ENCODE results near the gene ZSCAN5C.
A peak's percentile ranks its signal among the peaks of the same experiment; 100 is the strongest.

The ZSCAN5C gene

DNA sequence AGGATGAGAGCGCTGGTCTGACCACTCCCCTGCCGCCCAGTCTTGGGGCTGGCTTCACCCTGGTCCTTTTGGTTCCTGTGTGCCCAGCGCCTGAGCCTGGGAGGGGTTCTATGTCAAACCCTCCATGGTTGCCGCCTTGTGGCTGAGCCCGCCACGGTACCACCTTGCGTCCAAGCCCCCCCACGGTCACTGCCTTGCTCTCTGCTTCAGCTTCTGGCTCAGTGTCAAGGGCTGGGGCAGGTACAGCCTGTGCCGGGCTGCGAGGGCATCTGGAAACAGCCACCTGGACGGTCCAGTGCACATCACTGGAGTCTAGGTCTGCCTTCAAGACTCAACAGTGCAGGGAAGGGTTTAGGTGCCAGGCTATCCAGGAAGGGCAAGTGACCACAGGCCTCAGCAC, 40.5 kb upstream of the ZSCAN5C start:
- no peak overlapping the region for H3K27ac ChIP-seq (replicated peaks; ENCODE audit: low read length)
- no peak overlapping the region for H4K8ac ChIP-seq (ENCODE audit: low read depth, low read length)
- no peak for DNase-seq (ENCODE audit: low spot score)
- peak overlapping the region; percentile 21 for H2AK5ac ChIP-seq (ENCODE audit: low read depth, low read length)
- no peak overlapping the region for H3K9ac ChIP-seq (ENCODE audit: low read depth, low read length, poor library complexity)
- no peak overlapping the region for H2AFZ ChIP-seq (ENCODE audit: low read length)
- WGBS, 2 donors (ENCODE audit: extremely low coverage in 2 of 2, insufficient read length in 2 of 2, insufficient replicate concordance in 1 of 2): no CpG with 5 or more reads among the region's 11 CpGs
- peaks cover 25 to 34% of the 10 kb centered on the region in 2 donors for H3K36me3 ChIP-seq (replicated peaks in 1 of 2; ENCODE audit: control insufficient read depth in 2 of 2, insufficient read depth in 2 of 2, low read length in 2 of 2)
- H3K23ac ChIP-seq (ENCODE audit: low read depth, low read length, poor library complexity): no peak overlapping the region
- no peaks in the 10 kb centered on the region for H3K4me1 ChIP-seq (ENCODE audit: control insufficient read depth in 2 of 2, insufficient read depth in 1 of 2, low read depth in 1 of 2, low read length in 2 of 2)
- no peak overlapping the region for H2BK120ac ChIP-seq (ENCODE audit: low read depth, low read length)
- H3K79me1 ChIP-seq (ENCODE audit: low read depth, low read length): no peaks in the 10 kb centered on the region
- no peak overlapping the region for H3K4me2 ChIP-seq (ENCODE audit: insufficient read depth, low read length, poor library complexity, severe bottlenecking)
- no peak overlapping the region for H3K18ac ChIP-seq (ENCODE audit: low read length)
- H2BK15ac ChIP-seq (ENCODE audit: low read length): no peak overlapping the region
- no peak overlapping the region for H3K14ac ChIP-seq (ENCODE audit: low read length)
- no peak overlapping the region for H3K4ac ChIP-seq (ENCODE audit: low read length)
- H3K4me3 ChIP-seq (ENCODE audit: low read length in 2 of 2): no peak overlapping the region
- no peaks in the 10 kb centered on the region for H3K9me3 ChIP-seq (replicated peaks in 1 of 2; ENCODE audit: control insufficient read depth in 2 of 2, insufficient read depth in 1 of 2, low read depth in 1 of 2, low read length in 2 of 2)
- no peaks in the 10 kb centered on the region for H3K27me3 ChIP-seq (ENCODE audit: control insufficient read depth in 3 of 3, insufficient read depth in 3 of 3, low read depth in 1 of 3, low read length in 3 of 3)
- no peak overlapping the region for H2BK5ac ChIP-seq (ENCODE audit: low read length)
- H2BK12ac ChIP-seq (ENCODE audit: low read length): no peak overlapping the region
- H4K91ac ChIP-seq (ENCODE audit: low read depth, low read length, poor library complexity): no peak overlapping the region

- H3K4me1 ChIP-seq (ENCODE audit: control insufficient read depth in 2 of 2, insufficient read depth in 1 of 2, low read depth in 1 of 2, low read length in 2 of 2): no peaks in the 10 kb centered on the region
- H3K14ac ChIP-seq (ENCODE audit: low read length): no peak overlapping the region
- DNase-seq (ENCODE audit: low spot score): no peak
- no peak overlapping the region for H3K4ac ChIP-seq (ENCODE audit: low read length)
- no peak overlapping the region for H3K18ac ChIP-seq (ENCODE audit: low read length)
- H4K8ac ChIP-seq (ENCODE audit: low read depth, low read length): no peak overlapping the region
- no peaks in the 10 kb centered on the region for H3K9me3 ChIP-seq (replicated peaks in 1 of 2; ENCODE audit: control insufficient read depth in 2 of 2, insufficient read depth in 1 of 2, low read depth in 1 of 2, low read length in 2 of 2)
- H2AK5ac ChIP-seq (ENCODE audit: low read depth, low read length): no peak overlapping the region
- WGBS, 2 donors (ENCODE audit: extremely low coverage in 2 of 2, insufficient read length in 2 of 2, insufficient replicate concordance in 1 of 2): no CpG with 5 or more reads among the region's 9 CpGs
- no peak overlapping the region for H2BK120ac ChIP-seq (ENCODE audit: low read depth, low read length)
- H3K4me3 ChIP-seq (ENCODE audit: low read length in 2 of 2): no peak overlapping the region
- no peak overlapping the region for H2AFZ ChIP-seq (ENCODE audit: low read length)
- no peak overlapping the region for H2BK5ac ChIP-seq (ENCODE audit: low read length)
- no peak overlapping the region for H2BK12ac ChIP-seq (ENCODE audit: low read length)
- H4K91ac ChIP-seq (ENCODE audit: low read depth, low read length, poor library complexity): no peak overlapping the region
- H3K36me3 ChIP-seq (replicated peaks in 1 of 2; ENCODE audit: control insufficient read depth in 2 of 2, insufficient read depth in 2 of 2, low read length in 2 of 2): peaks cover 25 to 30% of the 10 kb centered on the region in 2 donors
- H3K27ac ChIP-seq (replicated peaks; ENCODE audit: low read length): no peak overlapping the region
- no peaks in the 10 kb centered on the region for H3K79me1 ChIP-seq (ENCODE audit: low read depth, low read length)
- H3K27me3 ChIP-seq (ENCODE audit: control insufficient read depth in 3 of 3, insufficient read depth in 3 of 3, low read depth in 1 of 3, low read length in 3 of 3): no peaks in the 10 kb centered on the region
- H3K4me2 ChIP-seq (ENCODE audit: insufficient read depth, low read length, poor library complexity, severe bottlenecking): no peak overlapping the region
- no peak overlapping the region for H2BK15ac ChIP-seq (ENCODE audit: low read length)
- no peak overlapping the region for H3K23ac ChIP-seq (ENCODE audit: low read depth, low read length, poor library complexity)
- H3K9ac ChIP-seq (ENCODE audit: low read depth, low read length, poor library complexity): no peak overlapping the region
Measured at GRCh38 chr19:56162258-56162657, 39.8 kb upstream of the ZSCAN5C start.

DNA sequence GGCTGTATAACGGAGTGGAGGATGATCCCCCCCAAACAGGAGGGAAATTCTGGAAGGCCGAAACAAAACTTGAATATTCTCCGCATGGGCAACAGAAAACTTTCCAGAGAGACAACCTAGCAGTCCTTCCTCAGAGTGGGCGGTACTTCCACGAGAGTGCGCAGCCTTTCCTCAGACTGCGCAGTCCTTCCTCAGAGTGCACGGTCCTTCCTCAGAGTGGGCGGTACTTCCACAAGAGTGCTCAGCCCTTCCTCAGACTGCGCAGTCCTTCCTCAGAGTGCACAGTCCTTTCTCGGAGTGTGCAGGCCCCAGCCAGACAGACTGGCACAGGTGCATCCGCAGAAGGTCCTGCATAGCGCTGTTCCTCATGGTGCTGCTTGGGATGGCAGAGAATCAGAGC, 39.0 kb upstream of the ZSCAN5C start:
- H3K27me3 ChIP-seq (ENCODE audit: control insufficient read depth in 3 of 3, insufficient read depth in 3 of 3, low read depth in 1 of 3, low read length in 3 of 3): no peaks in the 10 kb centered on the region
- H2BK120ac ChIP-seq (ENCODE audit: low read depth, low read length): no peak overlapping the region
- no peak overlapping the region for H2BK15ac ChIP-seq (ENCODE audit: low read length)
- no peaks in the 10 kb centered on the region for H3K9me3 ChIP-seq (replicated peaks in 1 of 2; ENCODE audit: control insufficient read depth in 2 of 2, insufficient read depth in 1 of 2, low read depth in 1 of 2, low read length in 2 of 2)
- H4K91ac ChIP-seq (ENCODE audit: low read depth, low read length, poor library complexity): no peak overlapping the region
- H2AK5ac ChIP-seq (ENCODE audit: low read depth, low read length): no peak overlapping the region
- no peak overlapping the region for H3K14ac ChIP-seq (ENCODE audit: low read length)
- no peak overlapping the region for H3K27ac ChIP-seq (replicated peaks; ENCODE audit: low read length)
- no peak overlapping the region for H3K4me2 ChIP-seq (ENCODE audit: insufficient read depth, low read length, poor library complexity, severe bottlenecking)
- H2BK5ac ChIP-seq (ENCODE audit: low read length): no peak overlapping the region
- H3K36me3 ChIP-seq (replicated peaks in 1 of 2; ENCODE audit: control insufficient read depth in 2 of 2, insufficient read depth in 2 of 2, low read length in 2 of 2): peaks cover 23 to 28% of the 10 kb centered on the region in 2 donors
- no peak overlapping the region for H3K4ac ChIP-seq (ENCODE audit: low read length)
- no peak overlapping the region for H3K9ac ChIP-seq (ENCODE audit: low read depth, low read length, poor library complexity)
- no peak overlapping the region for H3K4me3 ChIP-seq (ENCODE audit: low read length in 2 of 2)
- H3K79me1 ChIP-seq (ENCODE audit: low read depth, low read length): no peaks in the 10 kb centered on the region
- H2AFZ ChIP-seq (ENCODE audit: low read length): no peak overlapping the region
- no peak overlapping the region for H3K18ac ChIP-seq (ENCODE audit: low read length)
- no peaks in the 10 kb centered on the region for H3K4me1 ChIP-seq (ENCODE audit: control insufficient read depth in 2 of 2, insufficient read depth in 1 of 2, low read depth in 1 of 2, low read length in 2 of 2)
- DNase-seq (ENCODE audit: low spot score): no peak
- H2BK12ac ChIP-seq (ENCODE audit: low read length): no peak overlapping the region
- WGBS, 2 donors (ENCODE audit: extremely low coverage in 2 of 2, insufficient read length in 2 of 2, insufficient replicate concordance in 1 of 2): no CpG with 5 or more reads among the region's 13 CpGs
- H4K8ac ChIP-seq (ENCODE audit: low read depth, low read length): no peak overlapping the region
- H3K23ac ChIP-seq (ENCODE audit: low read depth, low read length, poor library complexity): no peak overlapping the region

DNA sequence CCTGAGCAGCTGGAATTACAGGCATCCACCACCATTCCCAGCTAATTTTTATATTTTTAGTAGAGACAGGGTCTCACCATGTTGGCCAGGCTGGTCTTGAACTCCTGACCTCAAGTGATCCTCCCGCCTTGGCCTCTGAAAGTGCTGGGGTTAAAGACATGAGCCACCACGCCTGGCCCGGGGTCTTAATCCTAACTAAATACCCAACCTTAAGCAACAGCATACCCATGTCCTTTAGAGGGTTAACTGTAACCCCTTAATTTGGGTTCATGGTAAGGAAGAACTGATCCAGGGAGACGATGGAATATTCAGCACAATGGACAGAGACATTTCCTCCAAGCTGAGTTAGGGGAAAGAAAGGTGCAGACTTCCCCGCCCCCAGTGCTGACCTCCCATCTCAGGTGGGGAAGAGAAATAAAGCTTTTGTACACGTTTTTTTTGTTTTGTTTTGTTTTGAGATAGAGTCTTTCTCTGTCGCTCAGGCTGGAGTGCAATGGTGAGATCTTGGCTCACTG, 35.0 kb upstream of the ZSCAN5C start:
- Histone ChIP-seq H3K79me1 (ENCODE audit: low read depth, low read length) (no peaks in the 10 kb centered on the region), H4K91ac (ENCODE audit: low read depth, low read length, poor library complexity) (no peak overlapping the region), H3K36me3 (replicated peaks in 1 of 2; ENCODE audit: control insufficient read depth in 2 of 2, insufficient read depth in 2 of 2, low read length in 2 of 2) (peaks cover 0 to 4% of the 10 kb centered on the region in 2 donors), H3K9ac (ENCODE audit: low read depth, low read length, poor library complexity) (no peak overlapping the region), H2AFZ (ENCODE audit: low read length) (no peak overlapping the region), H2BK12ac (ENCODE audit: low read length) (no peak overlapping the region), H3K9me3 (replicated peaks in 1 of 2; ENCODE audit: control insufficient read depth in 2 of 2, insufficient read depth in 1 of 2, low read depth in 1 of 2, low read length in 2 of 2) (no peaks in the 10 kb centered on the region), H3K23ac (ENCODE audit: low read depth, low read length, poor library complexity) (no peak overlapping the region), H3K14ac (ENCODE audit: low read length) (no peak overlapping the region), H2BK15ac (ENCODE audit: low read length) (no peak overlapping the region), H2BK5ac (ENCODE audit: low read length) (no peak overlapping the region), H3K4me3 (ENCODE audit: low read length in 2 of 2) (no peak overlapping the region), H3K18ac (ENCODE audit: low read length) (no peak overlapping the region), H3K4ac (ENCODE audit: low read length) (no peak overlapping the region), H3K4me2 (ENCODE audit: insufficient read depth, low read length, poor library complexity, severe bottlenecking) (no peak overlapping the region), H3K27me3 (ENCODE audit: control insufficient read depth in 3 of 3, insufficient read depth in 3 of 3, low read depth in 1 of 3, low read length in 3 of 3) (no peaks in the 10 kb centered on the region), H2AK5ac (ENCODE audit: low read depth, low read length) (no peak overlapping the region), H2BK120ac (ENCODE audit: low read depth, low read length) (no peak overlapping the region), H3K4me1 (ENCODE audit: control insufficient read depth in 2 of 2, insufficient read depth in 1 of 2, low read depth in 1 of 2, low read length in 2 of 2) (no peaks in the 10 kb centered on the region), H3K27ac (replicated peaks; ENCODE audit: low read length) (no peak overlapping the region), H4K8ac (ENCODE audit: low read depth, low read length) (no peak overlapping the region)
- WGBS, 2 donors (ENCODE audit: extremely low coverage in 2 of 2, insufficient read length in 2 of 2, insufficient replicate concordance in 1 of 2): no CpG with 5 or more reads among the region's 7 CpGs
- peak; percentile 42 for DNase-seq (ENCODE audit: low spot score)

All from neuronal stem cell (in vitro differentiated cells).